NT2/D1 (cell line): ENCODE data around the gene TMEM233.

ENCODE experiments used
- DNase-seq: peaks from one replicate; pipeline ENCODE4 v3.0.0-alpha.2; 2011; ENCODE audit warnings: low read depth, low spot score
- H3K27me3 ChIP-seq: 2 replicates; pipeline ENCODE4 v1.6.0; 2011; ENCODE audit warnings: mild to moderate bottlenecking; ENCODE audit not compliant: insufficient read length, insufficient read depth
- H3K36me3 ChIP-seq: 2 replicates; pipeline ENCODE4 v1.6.1; 2011; ENCODE audit warnings: mild to moderate bottlenecking, low read length, mixed read lengths; ENCODE audit not compliant: insufficient read depth, insufficient read length
- H3K4me1 ChIP-seq: 2 replicates; pipeline ENCODE4 v1.5.1; 2011; ENCODE audit not compliant: insufficient read depth, insufficient read length
- H3K4me3 ChIP-seq: 2 replicates; pipeline ENCODE4 v1.5.1; 2011; ENCODE audit warnings: low read depth; ENCODE audit not compliant: insufficient read length
- H3K9ac ChIP-seq: 2 replicates; pipeline ENCODE4 v1.6.0; 2011; ENCODE audit warnings: low read depth; ENCODE audit not compliant: insufficient read length
- H3K9me3 ChIP-seq: 2 replicates; pipeline ENCODE4 v1.5.1; 2011; ENCODE audit warnings: mild to moderate bottlenecking, low read length; ENCODE audit not compliant: insufficient read depth
- SUZ12 ChIP-seq: IDR thresholded peaks from 2 replicates; pipeline ENCODE4 v1.6.1; 2011; ENCODE audit not compliant: insufficient read length, insufficient read depth; ENCODE audit errors: extremely low read depth
- YY1 ChIP-seq: IDR thresholded peaks from 2 replicates; pipeline ENCODE4 v1.6.1; 2011; ENCODE audit not compliant: insufficient read length, insufficient read depth
- ZNF274 ChIP-seq: IDR thresholded peaks from 2 replicates; pipeline ENCODE4 v1.6.1; 2011; ENCODE audit warnings: mild to moderate bottlenecking, low read depth, low read length

Gene TMEM233

DNA sequence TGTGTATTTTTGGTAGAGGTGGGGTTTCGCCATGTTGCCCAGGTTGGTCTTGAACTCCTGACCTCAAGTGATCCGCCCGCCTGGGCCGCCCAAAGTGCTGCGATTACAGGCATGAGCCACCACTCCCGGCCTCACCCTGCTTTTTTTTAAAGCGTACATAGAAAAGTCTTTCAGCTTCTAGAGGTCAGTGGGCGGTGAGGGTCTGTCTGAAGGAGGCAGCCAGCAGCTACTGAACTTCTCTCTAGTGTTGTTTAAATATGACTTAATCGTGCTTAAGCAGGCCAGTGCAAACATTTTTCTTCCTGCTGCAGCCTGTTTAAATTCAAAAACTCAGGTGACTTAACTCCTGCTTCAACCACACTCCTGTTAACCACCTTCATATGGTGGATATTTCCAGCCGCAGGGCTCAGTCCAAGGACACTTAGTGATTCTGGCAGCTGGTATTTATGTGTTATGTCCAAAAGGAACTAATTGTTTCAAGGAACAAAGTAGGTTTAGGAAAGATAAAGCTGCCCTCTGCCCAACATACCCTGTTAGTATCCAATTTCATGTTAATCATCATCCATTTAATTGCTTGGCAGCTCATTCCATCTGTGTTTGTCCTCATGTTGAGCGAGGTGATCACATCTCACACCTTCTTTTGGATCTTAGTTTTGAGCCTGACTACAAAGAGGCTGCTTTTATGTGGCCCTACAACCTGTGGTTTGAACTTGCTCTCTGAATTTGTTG lies 76.3 kb downstream of the TMEM233 start:
- no peak for DNase-seq
- Histone ChIP-seq H3K4me3 (no peak overlapping the region), H3K9ac (no peak overlapping the region)

DNA sequence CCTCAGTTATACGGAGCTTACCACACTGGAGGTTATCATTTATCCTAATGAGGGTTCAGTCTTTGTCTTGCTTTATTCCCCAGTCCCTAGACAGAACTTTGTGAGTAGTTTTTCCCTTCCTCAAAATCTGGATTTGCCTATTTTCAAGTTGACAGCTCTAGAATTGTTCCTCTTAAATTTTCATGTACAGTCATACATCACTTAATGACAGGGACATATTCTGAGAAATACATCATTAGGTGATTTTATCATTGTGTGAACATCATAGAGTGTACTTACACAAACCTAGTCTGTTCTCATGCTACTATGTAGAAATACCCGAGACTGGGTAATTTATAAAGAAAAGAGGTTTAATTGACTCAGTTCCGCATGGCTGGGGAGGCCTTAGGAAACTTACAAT lies 77.5 kb downstream of the TMEM233 start:
- H3K4me3 ChIP-seq = no peak overlapping the region
- peaks cover 66% of the 10 kb centered on the region for H3K36me3 ChIP-seq

More for the DNA sequence above, 76.3 kb downstream of the TMEM233 start:
- no peaks in the 10 kb centered on the region for H3K4me1 ChIP-seq
- H3K36me3 ChIP-seq = peaks cover 54% of the 10 kb centered on the region
- H3K27me3 ChIP-seq = no peaks in the 10 kb centered on the region
- no peaks in the 10 kb centered on the region for H3K9me3 ChIP-seq
- TF ChIP-seq YY1 (no peak), SUZ12 (no peak), ZNF274 (no peak)

DNA sequence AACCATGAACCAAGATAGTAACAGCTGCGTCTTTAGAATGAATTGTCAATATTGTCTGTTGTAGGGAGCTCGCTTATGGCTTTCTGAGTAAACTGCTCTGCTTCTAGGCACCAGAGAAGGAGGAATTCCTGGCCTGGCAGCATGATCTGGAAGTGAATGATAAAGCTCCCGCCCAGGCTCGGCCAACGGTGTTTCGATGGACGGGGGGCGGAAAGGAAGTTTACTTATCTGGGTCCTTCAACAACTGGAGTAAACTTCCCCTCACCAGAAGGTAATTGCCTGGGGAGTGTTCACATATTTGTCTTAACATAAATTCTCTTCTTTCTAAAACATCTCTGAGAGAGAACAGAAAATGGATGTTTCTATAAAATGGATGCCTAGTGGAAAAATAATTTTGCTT lies 78.6 kb downstream of the TMEM233 start:
- H3K27me3 ChIP-seq = no peaks in the 10 kb centered on the region
- TF ChIP-seq ZNF274 (no peak), YY1 (no peak), SUZ12 (no peak)
- H3K4me3 ChIP-seq = no peak overlapping the region
- H3K36me3 ChIP-seq = peaks cover 77% of the 10 kb centered on the region
- no peak overlapping the region for H3K9ac ChIP-seq
- no peaks in the 10 kb centered on the region for H3K4me1 ChIP-seq
- no peak for DNase-seq
- no peaks in the 10 kb centered on the region for H3K9me3 ChIP-seq

More for the DNA sequence above, 77.5 kb downstream of the TMEM233 start:
- Histone ChIP-seq H3K9me3 (no peaks in the 10 kb centered on the region), H3K4me1 (no peaks in the 10 kb centered on the region), H3K27me3 (no peaks in the 10 kb centered on the region), H3K9ac (no peak overlapping the region)
- TF ChIP-seq YY1 = no peak
- TF ChIP-seq SUZ12 = no peak
- TF ChIP-seq ZNF274 = no peak
- DNase-seq = no peak

DNA sequence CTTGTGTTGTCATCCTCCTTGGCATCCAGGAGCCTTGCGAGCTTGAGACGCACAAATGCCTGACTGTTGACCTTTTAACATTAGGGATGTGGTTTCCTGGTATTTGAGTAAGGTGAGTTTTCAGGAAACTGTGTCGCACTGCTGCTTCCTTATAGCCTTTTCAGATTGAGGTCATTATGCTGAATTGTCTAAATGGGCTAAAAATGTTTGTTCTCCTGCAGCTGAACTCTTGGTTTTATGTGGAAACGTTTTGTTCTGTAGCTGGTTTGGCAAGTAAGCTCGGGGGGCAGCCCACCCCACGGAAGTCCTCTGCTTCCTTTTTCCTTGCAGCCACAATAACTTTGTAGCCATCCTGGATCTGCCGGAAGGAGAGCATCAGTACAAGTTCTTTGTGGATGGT lies 80.1 kb downstream of the TMEM233 start:
- TF ChIP-seq SUZ12 (no peak), YY1 (no peak), ZNF274 (no peak)
- Histone ChIP-seq H3K27me3 (no peaks in the 10 kb centered on the region), H3K4me3 (no peak overlapping the region), H3K9ac (no peak overlapping the region), H3K9me3 (no peaks in the 10 kb centered on the region), H3K4me1 (no peaks in the 10 kb centered on the region), H3K36me3 (peaks cover 89% of the 10 kb centered on the region)
- DNase-seq = no peak

GRCh38 chr12:119674560-119674959 lies 81.0 kb downstream of the TMEM233 start:
- no peaks in the 10 kb centered on the region for H3K9me3 ChIP-seq
- H3K36me3 ChIP-seq = peaks cover 97% of the 10 kb centered on the region
- H3K4me3 ChIP-seq = no peak overlapping the region
- DNase-seq = no peak
- TF ChIP-seq ZNF274 (no peak), SUZ12 (no peak), YY1 (no peak)
- no peaks in the 10 kb centered on the region for H3K27me3 ChIP-seq
- H3K9ac ChIP-seq = no peak overlapping the region
- H3K4me1 ChIP-seq = peaks cover under 1% of the 10 kb centered on the region

- H3K9me3 ChIP-seq = no peaks in the 10 kb centered on the region
- DNase-seq = no peak
- H3K27me3 ChIP-seq = no peaks in the 10 kb centered on the region
- no peak overlapping the region for H3K4me3 ChIP-seq
- no peak overlapping the region for H3K9ac ChIP-seq
- peaks cover 97% of the 10 kb centered on the region for H3K36me3 ChIP-seq
- TF ChIP-seq ZNF274 = no peak
- no peak for TF ChIP-seq YY1
- no peak for TF ChIP-seq SUZ12
- H3K4me1 ChIP-seq = peaks cover 5% of the 10 kb centered on the region
These were observed 82.4 kb downstream of the TMEM233 start for GRCh38 chr12:119676022-119676421.

- DNase-seq = no peak
- H3K4me3 ChIP-seq = no peak overlapping the region
- peaks cover 5% of the 10 kb centered on the region for H3K4me1 ChIP-seq
- H3K9ac ChIP-seq = no peak overlapping the region
- no peaks in the 10 kb centered on the region for H3K9me3 ChIP-seq
- TF ChIP-seq SUZ12 (no peak), ZNF274 (no peak), YY1 (no peak)
- H3K36me3 ChIP-seq = peaks cover 97% of the 10 kb centered on the region
- no peaks in the 10 kb centered on the region for H3K27me3 ChIP-seq
These were observed 83.0 kb downstream of the TMEM233 start for GRCh38 chr12:119676573-119676972.
